Neuronal stem cell (in vitro differentiated cells): ENCODE data around the gene OR5B3.
A peak's percentile ranks its signal among the peaks of the same experiment; 100 is the strongest.

Experiments used
- DNase-seq: peaks from one replicate; pipeline ENCODE4 v3.0.0-alpha.2; 2013; ENCODE audit warnings: low spot score
- H2AFZ ChIP-seq: one replicate; pipeline ENCODE4 v1.6.1; 2013; ENCODE audit warnings: mild to moderate bottlenecking, low read length, inconsistent platforms
- H2AK5ac ChIP-seq: 2 replicates; pipeline ENCODE4 v1.6.1; 2013; ENCODE audit warnings: low read depth, mild to moderate bottlenecking, inconsistent platforms, low read length, moderate library complexity, mixed read lengths
- H2BK120ac ChIP-seq: 2 replicates; pipeline ENCODE4 v1.6.1; 2013; ENCODE audit warnings: low read depth, mild to moderate bottlenecking, inconsistent platforms, low read length, moderate library complexity, mixed read lengths
- H2BK12ac ChIP-seq: one replicate; pipeline ENCODE4 v1.6.1; 2013; ENCODE audit warnings: low read length, inconsistent platforms
- H2BK15ac ChIP-seq: 2 replicates; pipeline ENCODE4 v1.6.1; 2013; ENCODE audit warnings: mild to moderate bottlenecking, low read length, inconsistent platforms, mixed read lengths
- H2BK5ac ChIP-seq: one replicate; pipeline ENCODE4 v1.6.1; 2013; ENCODE audit warnings: inconsistent platforms, mild to moderate bottlenecking, low read length, moderate library complexity
- H3K14ac ChIP-seq: one replicate; pipeline ENCODE4 v1.6.1; 2013; ENCODE audit warnings: low read length, inconsistent platforms
- H3K18ac ChIP-seq: 2 replicates; pipeline ENCODE4 v1.6.1; 2013; ENCODE audit warnings: low read length, inconsistent platforms
- H3K23ac ChIP-seq: 2 replicates; pipeline ENCODE4 v1.6.1; 2013; ENCODE audit warnings: low read depth, mild to moderate bottlenecking, mixed read lengths, low read length, inconsistent platforms; ENCODE audit not compliant: poor library complexity
- H3K27ac ChIP-seq: replicated peaks from 3 replicates; pipeline ENCODE4 v1.5.1; 2013; ENCODE audit warnings: low read length, inconsistent platforms
- H3K27me3 ChIP-seq, 3 experiments: 2 replicates each; pipeline ENCODE4 v1.6.1; 2013; ENCODE audit warnings: low read length in 3 of 3, mild to moderate bottlenecking in 2 of 3, inconsistent platforms in 1 of 3, low read depth in 1 of 3, mixed read lengths in 1 of 3, moderate library complexity in 1 of 3; ENCODE audit not compliant: control insufficient read depth in 3 of 3, insufficient read depth in 3 of 3
- H3K36me3 ChIP-seq, 2 donors: replicated peaks in 1 of 2; 2 replicates each; pipeline ENCODE4 v1.6.1; 2013; ENCODE audit warnings: low read length in 2 of 2; ENCODE audit not compliant: control insufficient read depth in 2 of 2, insufficient read depth in 2 of 2
- H3K4ac ChIP-seq: 2 replicates; pipeline ENCODE4 v1.6.1; 2013; ENCODE audit warnings: inconsistent platforms, mild to moderate bottlenecking, low read length, moderate library complexity
- H3K4me1 ChIP-seq, 2 donors: 1 replicate in 1 of 2; 2 replicates in 1 of 2; pipeline ENCODE4 v1.6.1; 2013; ENCODE audit warnings: low read length in 2 of 2, low read depth in 1 of 2; ENCODE audit not compliant: control insufficient read depth in 2 of 2, insufficient read depth in 1 of 2
- H3K4me2 ChIP-seq: one replicate; pipeline ENCODE4 v1.6.1; 2013; ENCODE audit warnings: mild to moderate bottlenecking, low read length, inconsistent platforms; ENCODE audit not compliant: insufficient read depth, poor library complexity, severe bottlenecking
- H3K4me3 ChIP-seq, 2 donors: 2 replicates each; pipeline ENCODE4 v1.5.1; 2013; ENCODE audit warnings: low read length in 2 of 2, mild to moderate bottlenecking in 2 of 2, inconsistent platforms in 1 of 2, moderate library complexity in 1 of 2
- H3K79me1 ChIP-seq: one replicate; pipeline ENCODE4 v1.6.1; 2013; ENCODE audit warnings: low read depth, mild to moderate bottlenecking, inconsistent platforms, low read length, moderate library complexity
- H3K9ac ChIP-seq: one replicate; pipeline ENCODE4 v1.6.1; 2013; ENCODE audit warnings: mild to moderate bottlenecking, low read depth, low read length, inconsistent platforms; ENCODE audit not compliant: poor library complexity
- H3K9me3 ChIP-seq, 2 donors: replicated peaks in 1 of 2; 2 replicates each; pipeline versions ENCODE3 to v1.6.1; 2013; ENCODE audit warnings: low read length in 2 of 2, mild to moderate bottlenecking in 2 of 2, inconsistent platforms in 1 of 2, low read depth in 1 of 2, mixed read lengths in 1 of 2, moderate library complexity in 1 of 2; ENCODE audit not compliant: control insufficient read depth in 2 of 2, insufficient read depth in 1 of 2
- H4K8ac ChIP-seq: one replicate; pipeline ENCODE4 v1.6.1; 2013; ENCODE audit warnings: low read depth, mild to moderate bottlenecking, inconsistent platforms, low read length, moderate library complexity
- H4K91ac ChIP-seq: one replicate; pipeline ENCODE4 v1.6.1; 2013; ENCODE audit warnings: low read length, low read depth, mild to moderate bottlenecking, inconsistent platforms; ENCODE audit not compliant: poor library complexity
- WGBS, 2 donors: extraction: QIAGEN DNeasy Blood & Tissue Kit; methylation state at CpG; one replicate each; pipeline ENCODE4 v1.1.7; 2013; ENCODE audit warnings: missing lambda C conversion rate in 2 of 2, mixed read lengths in 1 of 2; ENCODE audit not compliant: insufficient read length in 2 of 2, insufficient replicate concordance in 1 of 2; ENCODE audit errors: extremely low coverage in 2 of 2; 5-methylcytosine and 5-hydroxymethylcytosine counted together

OR5B3 gene

GRCh38 chr11:58394195-58394594, 12.5 kb downstream of the OR5B3 start:
- Histone ChIP-seq H3K4me3 (no peak overlapping the region), H3K14ac (no peak overlapping the region), H3K18ac (no peak overlapping the region), H3K27ac (no peak overlapping the region), H2AK5ac (no peak overlapping the region), H2BK5ac (no peak overlapping the region), H2BK15ac (no peak overlapping the region), H3K4ac (no peak overlapping the region), H2AFZ (no peak overlapping the region), H4K8ac (no peak overlapping the region), H3K9ac (no peak overlapping the region), H3K23ac (no peak overlapping the region), H3K4me2 (no peak overlapping the region), H4K91ac (no peak overlapping the region), H3K4me1 (no peaks in the 10 kb centered on the region), H3K79me1 (no peaks in the 10 kb centered on the region), H3K36me3 (no peaks in the 10 kb centered on the region), H2BK120ac (no peak overlapping the region), H2BK12ac (no peak overlapping the region), H3K9me3 (peaks cover 0 to 4% of the 10 kb centered on the region in 2 donors), H3K27me3 (no peaks in the 10 kb centered on the region)
- DNase-seq = no peak

GRCh38 chr11:58392746-58393145, 13.9 kb downstream of the OR5B3 start:
- Histone ChIP-seq H3K79me1 (no peaks in the 10 kb centered on the region), H3K27ac (no peak overlapping the region), H3K4ac (no peak overlapping the region), H3K18ac (no peak overlapping the region), H2AK5ac (no peak overlapping the region), H2BK5ac (no peak overlapping the region), H3K14ac (no peak overlapping the region), H4K91ac (no peak overlapping the region), H4K8ac (no peak overlapping the region), H3K4me1 (no peaks in the 10 kb centered on the region), H3K23ac (no peak overlapping the region), H2BK120ac (no peak overlapping the region), H3K36me3 (no peaks in the 10 kb centered on the region), H2AFZ (no peak overlapping the region), H2BK15ac (no peak overlapping the region), H3K9me3 (peaks cover 0 to 4% of the 10 kb centered on the region in 2 donors), H3K4me3 (no peak overlapping the region), H3K4me2 (no peak overlapping the region), H3K27me3 (no peaks in the 10 kb centered on the region), H3K9ac (no peak overlapping the region), H2BK12ac (no peak overlapping the region)
- DNase-seq = no peak
- WGBS, 2 donors = no CpG with 5 or more reads among the region's 1 CpG

- no peak overlapping the region for H3K18ac ChIP-seq
- no peak overlapping the region for H2BK120ac ChIP-seq
- DNase-seq = no peak
- H3K27ac ChIP-seq = no peak overlapping the region
- H3K79me1 ChIP-seq = no peaks in the 10 kb centered on the region
- no peaks in the 10 kb centered on the region for H3K27me3 ChIP-seq
- no peak overlapping the region for H3K4ac ChIP-seq
- H2AFZ ChIP-seq = no peak overlapping the region
- no peak overlapping the region for H2BK5ac ChIP-seq
- H3K36me3 ChIP-seq = no peaks in the 10 kb centered on the region
- no peak overlapping the region for H3K9ac ChIP-seq
- no peak overlapping the region for H3K14ac ChIP-seq
- no peaks in the 10 kb centered on the region for H3K4me1 ChIP-seq
- H2BK12ac ChIP-seq = no peak overlapping the region
- no peak overlapping the region for H4K91ac ChIP-seq
- no peak overlapping the region for H2BK15ac ChIP-seq
- H2AK5ac ChIP-seq = no peak overlapping the region
- no peak overlapping the region for H3K4me2 ChIP-seq
- no peak overlapping the region for H3K23ac ChIP-seq
- H4K8ac ChIP-seq = no peak overlapping the region
- peaks cover 0 to 4% of the 10 kb centered on the region in 2 donors for H3K9me3 ChIP-seq
- WGBS, 2 donors = no CpG with 5 or more reads among the region's 1 CpG
- no peak overlapping the region for H3K4me3 ChIP-seq
Measured at GRCh38 chr11:58391879-58392278, 14.8 kb downstream of the OR5B3 start.

- no peak overlapping the region for H3K27ac ChIP-seq
- no peak overlapping the region for H4K8ac ChIP-seq
- H3K9me3 ChIP-seq = peaks cover 0 to 4% of the 10 kb centered on the region in 2 donors
- no peaks in the 10 kb centered on the region for H3K27me3 ChIP-seq
- H2BK5ac ChIP-seq = no peak overlapping the region
- no peak overlapping the region for H3K18ac ChIP-seq
- no CpG with 5 or more reads among the region's 18 CpGs for WGBS, 2 donors
- H3K9ac ChIP-seq = no peak overlapping the region
- no peak overlapping the region for H2BK15ac ChIP-seq
- H3K4me3 ChIP-seq = no peak overlapping the region
- H2BK12ac ChIP-seq = no peak overlapping the region
- no peak for DNase-seq
- no peak overlapping the region for H4K91ac ChIP-seq
- no peak overlapping the region for H2BK120ac ChIP-seq
- H3K4me2 ChIP-seq = no peak overlapping the region
- no peak overlapping the region for H2AK5ac ChIP-seq
- H2AFZ ChIP-seq = peak overlapping the region; percentile 17
- H3K4me1 ChIP-seq = no peaks in the 10 kb centered on the region
- peak overlapping the region; percentile 25 for H3K23ac ChIP-seq
- no peak overlapping the region for H3K4ac ChIP-seq
- no peaks in the 10 kb centered on the region for H3K36me3 ChIP-seq
- H3K79me1 ChIP-seq = no peaks in the 10 kb centered on the region
- no peak overlapping the region for H3K14ac ChIP-seq
Measured at GRCh38 chr11:58390551-58391063, 16.1 kb downstream of the OR5B3 start.
